OCI-LY7 (cell line): Measurements from ENCODE around the gene AP4S1.

Experiments
- CTCF ChIP-seq: fragments of 200-600 bp; sonication (generic); conservative IDR thresholded peaks from 2 replicates; pipeline ENCODE4 v1.5.1; 2014; ENCODE audit warnings: mild to moderate bottlenecking, antibody characterized with exemption, low read length, moderate library complexity, mixed read lengths
- EZH2phosphoT487 ChIP-seq: fragments of 200-600 bp; sonication (generic); IDR thresholded peaks from 2 replicates; pipeline ENCODE4 v1.6.1; 2018; ENCODE audit warnings: low read depth, borderline replicate concordance, mild to moderate bottlenecking, mixed run types, antibody characterized with exemption, low read length, moderate library complexity, mixed read lengths

GRCh38 chr14:30980980-30981379, 44.5 kb upstream of the AP4S1 start:
- TF ChIP-seq CTCF, result no peak
- TF ChIP-seq EZH2phosphoT487, result no peak
